GM23248 (cell line): ENCODE results near the gene MEDAG. TPM values are rescaled to one million over a fixed set of nuclear protein-coding genes. Genes with fewer than 3 reads are reported as not detected.
A peak's percentile ranks its signal among the peaks of the same experiment; 100 is the strongest.

ENCODE experiments used
- DNase-seq: peaks from one replicate; pipeline ENCODE4 v3.0.0-alpha.2; 2015
- H2AFZ ChIP-seq: fragments of 200-600 bp; sonication (generic); 2 replicates; pipeline ENCODE4 v1.6.1; 2016; ENCODE audit warnings: antibody characterized with exemption
- H3F3A ChIP-seq: fragments of 200-600 bp; sonication (generic); 2 replicates; pipeline ENCODE4 v1.6.1; 2016; ENCODE audit warnings: mild to moderate bottlenecking, antibody characterized with exemption, mixed run types; ENCODE audit not compliant: insufficient read depth
- H3K27ac ChIP-seq: fragments of 200-600 bp; sonication (generic); 2 replicates; pipeline ENCODE4 v1.5.1; 2016; ENCODE audit warnings: mild to moderate bottlenecking
- H3K27me3 ChIP-seq: fragments of 200-600 bp; sonication (generic); replicated peaks from 2 replicates; pipeline ENCODE4 v1.6.1; 2016; ENCODE audit warnings: mild to moderate bottlenecking; ENCODE audit not compliant: insufficient read depth
- H3K36me3 ChIP-seq: fragments of 200-600 bp; sonication (generic); 2 replicates; pipeline ENCODE4 v1.6.1; 2016; ENCODE audit warnings: low read depth, mild to moderate bottlenecking
- H3K4me1 ChIP-seq: fragments of 200-600 bp; sonication (generic); 2 replicates; pipeline ENCODE4 v1.6.1; 2016; ENCODE audit warnings: mild to moderate bottlenecking; ENCODE audit not compliant: insufficient read depth
- H3K4me2 ChIP-seq: fragments of 200-600 bp; sonication (generic); one replicate; pipeline ENCODE4 v1.6.1; 2016; ENCODE audit warnings: mild to moderate bottlenecking; ENCODE audit not compliant: unreplicated experiment
- H3K4me3 ChIP-seq: fragments of 200-600 bp; sonication (generic); 2 replicates; pipeline ENCODE4 v1.5.1; 2016; ENCODE audit warnings: mild to moderate bottlenecking
- H3K79me2 ChIP-seq: fragments of 200-600 bp; sonication (generic); 2 replicates; pipeline ENCODE4 v1.6.1; 2016; ENCODE audit warnings: mild to moderate bottlenecking; ENCODE audit not compliant: insufficient read depth
- H3K9ac ChIP-seq: fragments of 200-600 bp; sonication (generic); 2 replicates; pipeline ENCODE4 v1.6.1; 2016; ENCODE audit warnings: mild to moderate bottlenecking
- H3K9me2 ChIP-seq: fragments of 200-600 bp; sonication (generic); 2 replicates; pipeline ENCODE4 v1.6.1; 2016; ENCODE audit warnings: mixed run types, mild to moderate bottlenecking, moderate library complexity; ENCODE audit not compliant: insufficient read depth
- H3K9me3 ChIP-seq: fragments of 200-600 bp; sonication (generic); one replicate; pipeline ENCODE4 v1.6.1; 2017; ENCODE audit warnings: low read depth
- H4K20me1 ChIP-seq: fragments of 200-600 bp; sonication (generic); 2 replicates; pipeline ENCODE4 v1.6.0; 2016; ENCODE audit not compliant: insufficient read depth
- EZH2 ChIP-seq: fragments of 200-600 bp; sonication (generic); IDR thresholded peaks from 2 replicates; pipeline ENCODE4 v1.6.1; 2018; ENCODE audit warnings: antibody characterized with exemption, mild to moderate bottlenecking; ENCODE audit not compliant: insufficient read depth, poor library complexity, severe bottlenecking
- EZH2phosphoT487 ChIP-seq: fragments of 200-600 bp; sonication (generic); IDR thresholded peaks from 2 replicates; pipeline ENCODE4 v1.6.1; 2018; ENCODE audit warnings: antibody characterized with exemption, moderate library complexity, mild to moderate bottlenecking, low read depth; ENCODE audit not compliant: insufficient read depth
- WGBS, 2 experiments: methylation state at CpG; one replicate each; pipeline ENCODE4 v1.1.6; 2015 to 2017; ENCODE audit warnings: low lambda C conversion rate in 2 of 2, low coverage in 1 of 2; ENCODE audit errors: missing lambda C conversion rate in 2 of 2; 5-methylcytosine and 5-hydroxymethylcytosine counted together
- in situ Hi-C: fragments of 300-500 bp; cut with MboI; formaldehyde crosslinking; loops from 2 replicates; pipeline ENCODE4 v1.15.0; 2020
- polyA plus RNA-seq: library from polyadenylated mRNA; unstranded; fragments of >200 nt; fragmentation: Nextera tagmentation; extraction: Ambion mirVana; gene quantifications from 2 replicates; pipeline ENCODE4 v1.2.1, GENCODE V29; 2016
- total RNA-seq: library from RNA; depleted of rRNA; stranded (reverse); fragments of >200 nt; shearing (Covaris generic); gene quantifications from 2 replicates; pipeline ENCODE4 v1.2.3, GENCODE V29; 2014; rRNA removed

Gene MEDAG
- total RNA-seq (228 and 243 TPM in 2 replicates), polyA plus RNA-seq (84.9 and 86.0 TPM in 2 replicates)

DNA sequence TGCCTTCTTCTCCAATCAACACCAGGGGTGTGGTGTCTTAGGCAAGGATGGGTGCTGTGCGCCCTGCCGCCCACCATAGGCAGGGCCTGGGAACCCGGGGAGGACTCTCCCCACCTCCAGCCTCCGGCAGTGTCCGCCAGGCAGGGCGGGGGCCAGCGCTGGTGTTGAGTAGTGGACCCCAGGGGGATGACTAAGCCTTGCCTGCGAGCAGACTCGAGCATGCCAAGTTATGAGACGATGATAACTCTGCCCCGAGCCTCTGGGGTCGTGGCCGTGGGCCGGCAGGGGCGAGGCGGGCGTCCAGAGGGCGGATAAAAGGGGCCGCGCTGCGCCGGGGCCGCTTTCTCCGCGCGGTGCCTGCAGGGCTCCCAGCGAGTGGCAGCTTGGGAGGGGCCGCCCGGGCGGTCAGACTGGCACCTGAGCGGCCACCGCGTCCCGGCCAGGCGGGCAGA, at the start of gene MEDAG:
TSS of gene MEDAG (plus strand) at position 340 of the 452 bp plus-strand sequence. CDS start 245 bp downstream, outside the sequence.
- H4K20me1 ChIP-seq: no peaks in the 10 kb centered on the region
- H3K27ac ChIP-seq: peak within 1 kb of the TSS; percentile 92
- H3F3A ChIP-seq: peaks cover 62% of the 10 kb centered on the region
- no peaks in the 10 kb centered on the region for H3K36me3 ChIP-seq
- peak within 1 kb of the TSS; percentile 97 for H3K4me2 ChIP-seq
- peaks cover 43% of the 10 kb centered on the region for H3K79me2 ChIP-seq
- in situ Hi-C loops: no loop called here
- WGBS, 2 experiments: 1 to 2% methylated on average over 34 of the region's 35 CpGs
- no peak for TF ChIP-seq EZH2
- TF ChIP-seq EZH2phosphoT487: no peak
- no peaks in the 10 kb centered on the region for H3K9me3 ChIP-seq
- H3K4me1 ChIP-seq: peaks cover 43% of the 10 kb centered on the region
- no peaks in the 10 kb centered on the region for H3K9me2 ChIP-seq
- H2AFZ ChIP-seq: no peak within 1 kb of the TSS
- peak within 1 kb of the TSS; percentile 85 for H3K4me3 ChIP-seq
- H3K9ac ChIP-seq: peak within 1 kb of the TSS; percentile 96
- no peaks in the 10 kb centered on the region for H3K27me3 ChIP-seq
- peak; percentile 96 for DNase-seq

DNA sequence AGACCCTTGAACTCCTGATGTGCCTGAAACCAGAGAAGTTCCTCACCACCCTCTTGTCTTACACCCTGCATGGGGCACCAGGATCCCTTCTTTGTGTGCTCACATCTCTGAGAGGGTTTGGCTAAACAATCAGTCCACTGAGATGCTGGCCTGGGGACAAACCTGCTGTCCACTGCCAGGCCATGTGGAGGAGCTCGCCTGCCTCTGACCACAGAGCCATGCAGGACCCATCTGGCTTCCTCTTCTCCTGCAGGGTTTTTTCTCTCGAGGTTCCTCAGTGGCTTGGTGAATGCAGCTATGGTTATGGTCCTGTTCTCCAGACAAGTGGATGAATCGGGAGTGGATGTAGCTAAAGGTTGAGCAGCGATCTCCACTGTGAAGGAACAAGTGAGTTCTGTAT, 49.1 kb upstream of the MEDAG start:
- TF ChIP-seq EZH2phosphoT487: no peak
- TF ChIP-seq EZH2: no peak
- H3K27ac ChIP-seq: no peak overlapping the region
- no peak overlapping the region for H3K4me3 ChIP-seq
- no peak overlapping the region for H2AFZ ChIP-seq
- H3K9ac ChIP-seq: no peak overlapping the region
- no peak overlapping the region for H3K4me2 ChIP-seq
- no peaks in the 10 kb centered on the region for H3K9me3 ChIP-seq
- H3F3A ChIP-seq: 0 out of 2 replicates have a peak, but pooled peaks cover 6% of the 10 kb centered on the region
- WGBS, 2 experiments: 84 to 85% methylated on average over 4 of the region's 4 CpGs
- no peaks in the 10 kb centered on the region for H3K36me3 ChIP-seq
- no peaks in the 10 kb centered on the region for H4K20me1 ChIP-seq
- in situ Hi-C loops: no loop called here
- H3K4me1 ChIP-seq: 0 out of 2 replicates have a peak, but pooled peaks cover 4% of the 10 kb centered on the region
- DNase-seq: no peak
- H3K79me2 ChIP-seq: no peaks in the 10 kb centered on the region
- no peaks in the 10 kb centered on the region for H3K27me3 ChIP-seq
- H3K9me2 ChIP-seq: no peaks in the 10 kb centered on the region

- H3K4me1 ChIP-seq: 0 out of 2 replicates have a peak, but pooled peaks cover 4% of the 10 kb centered on the region
- DNase-seq: no peak
- no peaks in the 10 kb centered on the region for H3K27me3 ChIP-seq
- no peak for TF ChIP-seq EZH2phosphoT487
- TF ChIP-seq EZH2: no peak
- no peak overlapping the region for H2AFZ ChIP-seq
- WGBS, 2 experiments: 95 to 96% methylated on average over 6 of the region's 6 CpGs
- no peak overlapping the region for H3K9ac ChIP-seq
- H4K20me1 ChIP-seq: no peaks in the 10 kb centered on the region
- H3K4me3 ChIP-seq: no peak overlapping the region
- no peak overlapping the region for H3K4me2 ChIP-seq
- no peaks in the 10 kb centered on the region for H3K79me2 ChIP-seq
- H3K9me3 ChIP-seq: no peaks in the 10 kb centered on the region
- no peak overlapping the region for H3K27ac ChIP-seq
- H3K9me2 ChIP-seq: no peaks in the 10 kb centered on the region
- in situ Hi-C loops: no loop called here
- H3F3A ChIP-seq: 0 out of 2 replicates have a peak, but pooled peaks cover 6% of the 10 kb centered on the region
- H3K36me3 ChIP-seq: no peaks in the 10 kb centered on the region
Measured at GRCh38 chr13:30857636-30858035, 48.4 kb upstream of the MEDAG start.

- WGBS, 2 experiments: 79 to 82% methylated on average over 5 of the region's 5 CpGs
- Histone ChIP-seq H3K4me1 (peaks cover 11% of the 10 kb centered on the region), H3F3A (peaks cover 15% of the 10 kb centered on the region), H3K9me3 (no peaks in the 10 kb centered on the region), H4K20me1 (no peaks in the 10 kb centered on the region), H3K27ac (no peak overlapping the region), H3K9me2 (no peaks in the 10 kb centered on the region), H2AFZ (no peak overlapping the region), H3K79me2 (no peaks in the 10 kb centered on the region), H3K4me3 (no peak overlapping the region), H3K9ac (no peak overlapping the region), H3K4me2 (no peak overlapping the region), H3K27me3 (no peaks in the 10 kb centered on the region), H3K36me3 (no peaks in the 10 kb centered on the region)
- TF ChIP-seq EZH2phosphoT487: no peak
- no peak for TF ChIP-seq EZH2
- DNase-seq: no peak
- in situ Hi-C loops: no loop called here
Measured at GRCh38 chr13:30859326-30859725, 46.7 kb upstream of the MEDAG start.
